Ovary (tissue), 9 donors: ENCODE measurements around the gene SYNJ2BP. TPM values are rescaled to one million over a fixed set of nuclear protein-coding genes. Genes with fewer than 3 reads are reported as not detected.

Experiments used
- DNase-seq, 5 donors: peaks; one replicate each; pipeline ENCODE4 v3.0.0-alpha.2; 2019 to 2020
- H3K27ac ChIP-seq, 2 donors: fragments of 200-600 bp; one replicate each; pipeline versions ENCODE4 v1.5.1 to v1.8.0; 2019 to 2022
- H3K27me3 ChIP-seq: fragments of 200-600 bp; one replicate; pipeline ENCODE4 v1.8.0; 2022
- H3K36me3 ChIP-seq: fragments of 200-600 bp; sonication (generic); one replicate; pipeline ENCODE4 v1.5.1; 2019
- H3K4me1 ChIP-seq: one replicate; pipeline ENCODE4 v1.8.1; 2013; ENCODE audit warnings: mild to moderate bottlenecking, moderate library complexity; ENCODE audit not compliant: insufficient read depth
- H3K4me3 ChIP-seq: fragments of 200-600 bp; sonication (generic); one replicate; pipeline ENCODE4 v1.5.1; 2017
- H3K9me3 ChIP-seq, 2 donors: fragments of 200-600 bp in 1 of 2; sonication (generic) in 1 of 2; one replicate each; pipeline versions ENCODE4 v1.5.1 to v1.8.1; 2013 to 2019; ENCODE audit warnings: mild to moderate bottlenecking in 1 of 2, moderate library complexity in 1 of 2
- CTCF ChIP-seq, 3 donors: fragments of 450-650 bp in 2 of 3; fragments of 200-600 bp in 1 of 3; IDR thresholded peaks; one replicate each; pipeline versions ENCODE4 v1.5.1 to v1.8.0; 2016 to 2022; ENCODE audit warnings: antibody characterized with exemption in 3 of 3, mild to moderate bottlenecking in 1 of 3
- EP300 ChIP-seq: sonication (generic); formaldehyde crosslinking; IDR thresholded peaks from one replicate; pipeline ENCODE4 v1.6.1; 2017; ENCODE audit warnings: antibody characterized with exemption
- POLR2A ChIP-seq: fragments of 450-650 bp; IDR thresholded peaks from one replicate; pipeline ENCODE4 v1.6.1; 2017; ENCODE audit warnings: antibody characterized with exemption, mild to moderate bottlenecking, moderate library complexity
- WGBS, 3 donors: extraction: QIAGEN DNeasy Blood & Tissue Kit in 1 of 3; methylation state at CpG; one replicate each; pipeline versions ENCODE4 v1.1.5 to v1.1.7; 2013 to 2017; 5-methylcytosine and 5-hydroxymethylcytosine counted together
- intact Hi-C, 4 donors: fragments of 100-400 bp; cut with DNase I; formaldehyde crosslinking; loops; one replicate each; pipeline versions ENCODE4 v1.11.0 to v1.15.1; 2022 to 2023
- polyA plus RNA-seq, 2 donors: library from polyadenylated mRNA; stranded (reverse); fragments of 200-250 nt in 1 of 2; fragments of 350-450 nt in 1 of 2; fragmentation: Illumina TruSeq in 1 of 2; extraction: RNeasy Lipid Tissue Mini Kit (QIAGEN cat#74804) in 1 of 2; gene quantifications; one replicate each; pipeline ENCODE4 v1.2.3, GENCODE V29; 2013 to 2014
- total RNA-seq, 7 donors: library from RNA; depleted of rRNA in 2 of 7; stranded (reverse); fragments of >200 nt in 2 of 7; fragmentation: NEBNext Ultra II Directional in 3 of 7; extraction: Animal tissue kit (Norgen Biotek cat#: 25700) in 3 of 7; gene quantifications; one replicate each; pipeline versions ENCODE4 v1.1.0 to v1.2.4, GENCODE V29; 2016 to 2023
- donor health status: DM: no; HTN: no; CAD: no; lungs with moderate emphysema.
- donor health status: DM: no; HTN: no; CAD: no.
- donor health status: Bipolar disorder and iron deficiency.
- donor health status: DM: yes; HTN: yes; CAD: no.
- donor health status: DM: no; HTN: no; CAD: no.
- donor health status: DM: yes; HTN: yes; CAD: no.

Gene SYNJ2BP
- total and polyA plus RNA-seq, 9 donors = 7.9 to 31.7 (median 20.6) TPM

GRCh38 chr14:70401643-70402042 is 15.2 kb downstream of the SYNJ2BP start:
- H3K27ac ChIP-seq = no peak overlapping the region
- TF ChIP-seq CTCF (IDR thresholded peaks at IDR 0.05) (no peak), POLR2A (no peak), EP300 (no peak)
- H3K36me3 ChIP-seq = no peaks in the 10 kb centered on the region
- WGBS, 3 donors = 93 to 96% (median 94%) methylated on average over 4 of the region's 4 CpGs
- DNase-seq = no peak
- H3K4me1 ChIP-seq = peaks cover 7% of the 10 kb centered on the region
- no peaks in the 10 kb centered on the region for H3K9me3 ChIP-seq
- intact Hi-C loops = no loop called here
- H3K4me3 ChIP-seq = no peak overlapping the region
- H3K27me3 ChIP-seq = no peaks in the 10 kb centered on the region

- Histone ChIP-seq H3K9me3 (no peaks in the 10 kb centered on the region), H3K4me1 (peaks cover 3% of the 10 kb centered on the region), H3K27ac (no peak overlapping the region), H3K36me3 (no peaks in the 10 kb centered on the region), H3K4me3 (no peak overlapping the region), H3K27me3 (no peaks in the 10 kb centered on the region)
- 91 to 98% (median 95%) methylated on average over 21 to 23 of the region's 23 CpGs for WGBS, 3 donors
- intact Hi-C loops = no loop called here
- TF ChIP-seq EP300 (no peak), CTCF (IDR thresholded peaks at IDR 0.05) (no peak), POLR2A (no peak)
- no peak for DNase-seq
Observed at GRCh38 chr14:70398706-70399431, 18.0 kb downstream of the SYNJ2BP start.

- no peak overlapping the region for H3K27ac ChIP-seq
- H3K4me3 ChIP-seq = no peak overlapping the region
- no peak for TF ChIP-seq EP300
- TF ChIP-seq CTCF (IDR thresholded peaks at IDR 0.05) = no peak
- no peaks in the 10 kb centered on the region for H3K9me3 ChIP-seq
- H3K27me3 ChIP-seq = no peaks in the 10 kb centered on the region
- DNase-seq = no peak
- 99 to 100% (median 100%) methylated on average over 2 of the region's 2 CpGs for WGBS, 3 donors
- H3K4me1 ChIP-seq = no peaks in the 10 kb centered on the region
- intact Hi-C loops = no loop called here
- no peaks in the 10 kb centered on the region for H3K36me3 ChIP-seq
Observed at GRCh38 chr14:70398280-70398679, 18.6 kb downstream of the SYNJ2BP start.

GRCh38 chr14:70397746-70398145 is 19.1 kb downstream of the SYNJ2BP start:
- H3K27me3 ChIP-seq = no peaks in the 10 kb centered on the region
- no peaks in the 10 kb centered on the region for H3K4me1 ChIP-seq
- H3K36me3 ChIP-seq = no peaks in the 10 kb centered on the region
- no peak for DNase-seq
- TF ChIP-seq EP300 (no peak), POLR2A (no peak), CTCF (IDR thresholded peaks at IDR 0.05) (no peak)
- intact Hi-C loops = no loop called here
- H3K27ac ChIP-seq = no peak overlapping the region
- no peaks in the 10 kb centered on the region for H3K9me3 ChIP-seq
- no peak overlapping the region for H3K4me3 ChIP-seq
- 96 to 100% (median 99%) methylated on average over 2 of the region's 2 CpGs for WGBS, 3 donors
